Glomerular visceral epithelial cell (primary cell): ENCODE measurements around the gene ZMYND8.
"Not testable (repeated sequence)": the region's sequence is repeated elsewhere in the genome, so short reads cannot be mapped to it uniquely, and the experiment has no call there.

Source experiments
- DNase-seq: peaks from one replicate; pipeline ENCODE4 v3.0.0-alpha.2; 2016; ENCODE audit errors: extremely low spot score

Gene ZMYND8

GRCh38 chr20:47286681-47287080 is 69.8 kb downstream of the ZMYND8 start:
- DNase-seq = no peak

- DNase-seq = no peak
Observed at GRCh38 chr20:47285189-47285588, 71.3 kb downstream of the ZMYND8 start.

DNA sequence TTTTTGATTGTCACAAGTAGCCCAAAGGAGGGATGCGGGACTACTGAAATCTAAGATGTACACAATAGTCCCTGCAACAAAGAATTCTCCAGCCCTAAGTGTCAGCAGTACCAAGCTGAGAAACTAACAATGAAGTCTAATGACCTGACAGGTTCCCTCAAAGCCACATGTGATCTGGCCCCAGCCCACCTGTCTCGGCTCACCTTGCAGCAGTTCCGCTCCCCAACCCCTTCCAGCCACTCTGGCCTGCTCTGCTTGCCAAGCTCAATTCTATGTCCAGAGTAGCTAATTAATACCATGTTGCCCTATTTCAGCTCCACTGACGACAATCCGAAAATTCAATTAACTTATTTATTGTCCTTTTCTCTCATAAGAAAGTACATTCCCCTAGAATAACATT is 72.1 kb downstream of the ZMYND8 start:
- DNase-seq = no peak

- DNase-seq = peak; percentile 31
Observed at GRCh38 chr20:47283411-47283810, 73.1 kb downstream of the ZMYND8 start.

DNA sequence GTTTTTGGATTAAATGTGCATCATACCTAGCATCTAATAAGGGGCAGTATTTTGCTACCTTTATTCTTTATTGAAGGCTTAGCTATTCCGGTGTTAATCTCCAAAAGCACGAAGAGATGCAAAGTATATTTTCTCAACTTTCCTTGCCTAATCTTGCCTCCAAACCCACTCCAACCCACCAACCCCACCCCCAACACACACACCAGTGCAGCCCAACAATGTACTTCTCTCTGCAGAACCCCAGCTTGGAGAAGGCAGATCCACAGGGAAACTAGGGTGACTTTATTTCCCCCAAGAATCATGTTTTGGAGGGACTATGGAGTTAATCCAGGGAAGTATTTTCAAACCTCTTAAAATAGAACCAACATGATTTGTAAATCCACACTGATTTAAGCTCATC is 73.6 kb downstream of the ZMYND8 start:
- DNase-seq = no peak

GRCh38 chr20:47281376-47281775 is 75.1 kb downstream of the ZMYND8 start:
- no peak for DNase-seq

- no peak for DNase-seq
Observed at GRCh38 chr20:47280668-47281067, 75.8 kb downstream of the ZMYND8 start.

- no peak for DNase-seq
Observed at GRCh38 chr20:47280228-47280627, 76.3 kb downstream of the ZMYND8 start.

DNA sequence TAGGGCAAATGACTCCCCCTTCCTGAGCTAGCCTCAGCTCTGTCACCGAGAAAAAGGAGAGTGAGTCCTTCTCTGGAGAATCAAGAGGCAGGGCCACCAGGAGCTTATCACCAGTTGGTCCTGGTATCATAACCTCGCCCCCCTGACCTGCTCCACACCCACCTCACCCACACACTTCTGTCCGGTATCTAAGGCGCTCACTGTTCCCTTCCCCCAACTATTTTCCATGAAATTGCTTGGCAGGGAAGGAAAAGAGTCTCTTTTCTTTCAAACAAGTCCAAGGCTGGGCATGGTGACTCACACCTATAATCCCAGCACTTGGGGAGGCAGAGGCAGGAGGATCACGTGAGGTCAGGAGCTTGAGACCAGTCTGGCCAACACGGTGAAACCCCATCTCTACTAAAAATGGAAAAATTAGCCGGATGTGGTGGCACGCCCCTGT is 77.6 kb downstream of the ZMYND8 start:
- DNase-seq = peak; percentile 13

DNA sequence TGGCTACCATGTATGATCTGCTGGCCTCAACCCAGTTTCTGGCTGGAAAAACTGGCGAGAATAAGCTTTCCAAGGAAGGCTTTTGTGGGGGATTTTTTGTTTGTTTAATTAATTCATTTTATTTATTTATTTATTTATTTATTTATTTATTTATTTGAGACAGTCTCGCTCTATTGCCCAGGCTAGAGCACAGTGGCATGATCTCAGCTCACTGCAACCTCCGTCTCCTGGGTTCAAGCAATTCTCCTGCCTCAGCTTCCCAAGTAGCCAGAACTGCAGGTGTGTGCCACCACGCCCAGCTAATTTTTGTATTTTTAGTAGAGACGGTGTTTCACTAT is 79.0 kb downstream of the ZMYND8 start:
- not testable (repeated sequence) for DNase-seq

GRCh38 chr20:47276851-47277534 is 79.5 kb downstream of the ZMYND8 start:
- DNase-seq = peak; percentile 18

DNA sequence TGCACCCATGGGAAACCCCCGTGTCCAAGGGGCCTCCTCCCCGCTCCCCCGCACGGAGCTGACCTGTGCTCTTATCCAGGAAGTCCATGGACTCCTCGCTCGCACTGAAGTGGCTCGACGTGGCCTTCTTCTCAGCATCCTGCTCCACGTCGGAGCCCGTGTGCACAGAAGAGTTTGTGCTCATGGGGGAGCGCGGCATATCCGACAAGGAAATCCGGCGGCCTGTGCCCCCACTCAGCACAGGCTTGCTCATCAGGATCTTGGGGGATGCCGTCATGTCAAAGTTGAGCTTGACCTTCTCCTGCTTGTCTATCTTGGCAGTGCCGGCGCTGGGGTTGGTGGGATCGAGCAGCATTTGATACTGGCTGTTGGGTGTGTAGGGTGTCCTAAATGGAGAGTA is 80.2 kb downstream of the ZMYND8 start:
- no peak for DNase-seq

- no peak for DNase-seq
Observed at GRCh38 chr20:47275548-47275947, 81.0 kb downstream of the ZMYND8 start.

GRCh38 chr20:47274401-47275108 is 81.9 kb downstream of the ZMYND8 start:
- peak; percentile 82 for DNase-seq

DNA sequence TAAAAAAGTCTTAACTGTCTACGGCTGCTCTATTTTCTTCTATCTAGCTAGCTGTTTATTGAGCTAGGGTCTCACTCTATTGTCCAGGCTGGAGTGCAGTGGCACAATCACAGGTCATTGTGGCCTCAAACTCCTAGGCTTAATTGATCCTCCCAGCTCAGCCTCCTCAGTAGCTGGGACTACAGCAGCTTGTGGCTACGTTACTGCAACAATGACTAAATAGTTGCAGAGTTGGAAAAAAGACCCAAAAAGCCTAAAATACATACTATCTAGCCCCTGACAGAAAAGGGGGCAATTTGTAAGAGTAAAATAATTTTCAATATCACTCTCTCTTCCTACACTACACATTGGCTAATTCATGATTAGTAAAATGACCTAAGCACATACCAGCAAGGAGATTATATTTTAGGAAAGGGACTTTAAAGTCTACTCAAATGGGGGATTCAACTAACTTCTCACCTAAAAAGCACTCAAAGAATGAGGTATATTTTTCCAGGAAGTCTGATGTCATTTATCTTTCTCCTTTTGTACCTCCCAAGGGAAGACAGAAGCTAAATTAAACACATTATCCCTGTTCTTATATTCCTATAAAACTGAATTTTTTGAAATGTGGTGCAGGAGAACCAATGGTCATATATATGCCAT is 82.8 kb downstream of the ZMYND8 start:
- DNase-seq = peak; percentile 17

DNA sequence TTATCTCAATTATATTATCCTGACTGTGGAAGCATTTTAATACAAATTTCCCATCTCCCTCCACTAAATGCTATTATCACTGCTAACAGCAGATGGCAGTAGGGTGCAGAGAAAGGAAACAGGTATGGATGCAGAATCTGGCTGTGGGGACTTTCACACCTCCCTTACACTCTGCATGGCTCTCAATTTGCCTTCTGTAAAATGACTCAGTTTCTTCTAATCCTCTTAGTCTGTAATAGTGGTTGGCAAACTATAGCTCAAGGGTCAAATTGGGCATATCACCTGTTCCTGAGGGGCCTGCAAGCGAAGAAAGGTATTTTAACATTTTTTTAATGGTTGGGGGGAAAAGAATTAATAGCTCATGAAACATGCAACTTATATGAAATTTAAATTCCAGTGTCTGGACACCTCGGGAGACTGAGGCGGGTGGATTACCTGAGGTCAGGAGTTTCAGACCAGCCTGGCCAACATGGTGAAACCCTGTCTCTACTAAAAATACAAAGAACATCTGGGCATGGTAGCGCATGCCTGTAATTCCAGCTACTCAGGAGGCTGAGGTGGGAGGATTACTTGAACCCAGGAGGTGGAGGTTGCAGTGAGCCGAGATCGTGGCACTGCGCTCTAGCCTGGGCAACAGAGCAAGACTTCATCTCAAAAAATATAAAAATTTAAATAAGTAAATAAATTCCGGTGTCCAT is 83.5 kb downstream of the ZMYND8 start:
- peak; percentile 78 for DNase-seq

DNA sequence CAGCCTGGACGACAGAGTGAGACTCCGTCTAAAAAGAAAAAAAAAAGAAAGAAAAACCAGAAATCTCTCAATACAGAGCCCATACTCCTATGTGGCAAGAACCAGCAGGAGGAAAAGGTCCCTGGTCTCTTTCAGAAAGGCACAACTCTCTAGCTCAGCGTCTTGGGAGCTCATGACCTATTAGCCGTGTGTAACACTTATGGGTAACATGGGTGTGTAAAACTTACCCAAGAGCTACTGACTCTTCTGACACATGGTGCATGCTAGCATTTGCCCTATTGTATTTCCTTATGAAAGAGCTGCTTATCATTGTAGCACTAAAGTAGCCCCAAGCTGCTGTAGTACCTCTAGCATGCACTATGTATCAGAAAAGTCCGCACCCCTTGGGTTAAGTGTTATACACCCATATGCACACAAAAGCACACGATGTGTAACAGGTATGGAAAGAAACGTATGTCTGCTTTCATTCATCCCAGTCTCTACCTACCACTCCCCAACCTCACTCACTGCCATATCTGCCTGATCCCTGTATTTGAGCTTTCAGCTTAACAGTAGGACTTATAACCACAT is 85.4 kb downstream of the ZMYND8 start:
- DNase-seq = no peak

- DNase-seq = no peak
Observed at GRCh38 chr20:47269309-47270165, 87.0 kb downstream of the ZMYND8 start.

- no peak for DNase-seq
Observed at GRCh38 chr20:47267621-47268020, 88.9 kb downstream of the ZMYND8 start.

- no peak for DNase-seq
Observed at GRCh38 chr20:47266847-47267515, 89.5 kb downstream of the ZMYND8 start.

- DNase-seq = no peak
Observed at GRCh38 chr20:47265984-47266383, 90.5 kb downstream of the ZMYND8 start.
